ENCODE data around the gene TCHP.

Gene TCHP

DNA sequence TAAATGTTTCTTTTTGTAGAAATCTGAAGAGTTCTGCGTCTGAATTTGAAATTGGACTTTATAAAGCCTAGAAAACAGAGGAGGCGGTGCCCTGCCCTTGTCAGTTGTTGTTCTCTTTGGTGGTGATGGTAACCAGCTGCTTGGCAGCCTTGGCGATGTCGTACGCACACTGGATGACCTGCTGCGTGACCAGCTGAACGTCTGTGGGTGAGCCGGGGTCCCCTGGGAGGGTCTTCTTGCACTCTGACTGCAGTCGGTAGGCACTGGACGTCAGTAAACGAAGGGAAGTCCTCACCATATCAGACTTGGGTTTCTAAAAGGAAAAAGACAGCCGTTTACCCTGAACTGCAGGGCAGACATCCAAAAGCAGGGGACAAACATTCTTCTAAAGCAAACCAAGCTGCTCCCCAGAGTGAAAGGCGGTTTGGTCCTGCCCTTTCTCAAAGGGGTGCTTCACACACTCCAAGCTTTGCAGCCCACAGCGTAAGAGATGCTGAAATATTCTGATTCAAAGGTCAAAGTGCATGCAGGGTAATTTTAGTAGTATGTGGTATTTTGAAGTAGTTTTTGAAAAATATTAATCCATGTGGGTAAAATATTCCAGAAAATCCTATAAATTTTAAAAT is 32.9 kb downstream of the TCHP start:
- DNase-seq (ENCODE audit: low read depth) = no peak

DNA sequence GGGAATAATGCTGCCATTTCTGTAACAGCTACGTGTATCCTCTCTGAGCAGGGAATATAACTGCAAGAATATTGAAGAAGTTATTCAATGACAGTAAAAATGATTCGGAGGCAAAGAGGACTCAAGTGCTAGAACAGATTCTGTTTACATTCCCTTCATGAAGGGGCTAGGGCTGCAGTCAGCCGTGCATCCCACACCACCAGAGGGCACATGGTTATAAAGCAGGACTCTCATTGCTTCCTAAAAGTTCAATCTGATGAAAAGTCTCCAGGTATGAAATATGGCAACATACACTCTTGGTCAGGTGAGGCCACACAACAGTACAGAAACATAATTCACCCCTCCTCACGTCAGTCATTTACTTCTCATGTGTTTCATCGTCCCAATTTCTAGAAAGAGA is 34.0 kb downstream of the TCHP start:
- DNase-seq (ENCODE audit: low read depth) = no peak

DNA sequence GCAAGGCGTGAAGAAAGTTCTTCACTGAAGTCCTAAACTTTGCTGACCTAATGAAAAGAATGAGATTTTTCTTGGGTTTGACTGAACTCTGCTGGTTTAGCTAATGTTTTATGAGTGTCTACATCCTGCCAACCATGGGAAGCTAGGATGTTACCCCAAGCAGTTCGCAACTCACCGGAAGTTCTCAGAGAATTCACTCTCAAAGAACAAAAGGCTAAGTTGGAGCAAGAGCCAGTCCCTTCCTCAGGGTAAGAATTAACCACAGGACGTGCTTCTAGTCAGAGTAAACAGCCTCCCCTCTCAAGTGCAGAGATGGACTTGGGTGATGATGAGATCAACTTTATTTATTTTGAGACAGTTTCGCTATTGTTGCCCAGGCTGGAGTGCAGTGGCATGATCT is 37.3 kb downstream of the TCHP start:
- no peak for DNase-seq (ENCODE audit: low read depth)

DNA sequence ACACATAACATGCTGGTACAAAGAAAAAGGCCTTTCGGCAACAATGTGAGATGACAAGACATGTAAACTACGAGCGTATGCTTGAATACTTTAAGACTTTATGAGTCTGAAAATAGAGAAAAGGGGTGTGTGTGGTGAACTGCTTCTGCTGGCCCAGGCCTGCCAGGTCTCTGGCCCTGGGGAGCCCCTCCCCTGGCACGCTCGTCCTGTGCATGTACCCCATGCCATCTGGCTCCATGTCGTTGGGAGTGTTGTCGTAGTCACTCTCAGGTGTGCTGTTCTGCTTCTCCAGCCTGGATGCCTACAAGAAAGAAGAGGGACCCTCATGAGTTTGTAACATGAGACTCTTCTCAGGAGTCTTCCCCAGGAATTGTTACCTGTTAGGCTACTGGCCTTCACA is 38.9 kb downstream of the TCHP start:
- no peak for DNase-seq (ENCODE audit: low read depth)

DNA sequence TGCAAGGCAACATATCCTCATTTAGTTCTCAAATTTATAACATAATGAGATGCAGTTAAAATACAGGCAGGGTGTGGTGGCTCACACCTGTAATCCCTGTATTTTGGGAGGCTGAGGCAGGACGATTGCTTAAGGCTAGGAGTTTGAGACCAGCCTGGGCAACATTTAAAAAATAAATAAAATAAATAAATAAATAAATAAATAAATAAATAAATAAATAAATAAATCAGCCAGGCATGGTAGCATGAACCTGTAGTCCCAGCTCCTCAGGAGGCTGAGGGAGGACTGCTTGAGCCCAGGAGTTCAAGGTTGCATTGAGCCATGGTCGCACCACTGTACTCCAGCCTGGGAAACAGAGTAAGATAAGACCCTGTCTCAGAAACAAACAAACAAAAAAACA is 39.4 kb downstream of the TCHP start:
- no peak for DNase-seq (ENCODE audit: low read depth)

DNA sequence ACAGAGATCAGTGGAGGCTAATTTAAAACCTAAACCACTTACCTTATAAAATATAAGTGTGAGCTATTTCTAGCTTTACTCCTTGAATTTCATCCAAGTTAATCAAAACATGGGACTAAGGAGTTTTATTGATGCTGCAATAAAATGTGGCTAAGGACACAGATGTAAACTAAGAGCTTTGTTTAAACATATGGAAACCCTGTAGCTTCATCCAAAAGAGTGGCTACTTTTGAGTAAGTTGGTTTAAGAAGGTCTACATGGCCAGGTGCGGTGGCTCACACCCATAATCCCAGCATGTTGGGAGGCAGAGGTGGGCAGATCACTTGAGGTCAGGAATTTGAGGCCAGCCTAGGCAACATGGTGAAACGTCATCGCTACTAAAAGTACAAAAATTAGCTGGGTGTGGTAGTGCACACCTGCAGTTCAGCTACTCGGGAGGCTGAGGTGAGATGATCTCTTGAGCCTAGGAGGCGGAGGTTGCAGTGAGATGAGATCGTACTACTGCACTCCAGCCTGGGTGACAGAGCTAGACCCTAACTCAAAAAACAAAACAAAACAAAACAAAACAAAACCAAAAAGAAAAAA is 40.4 kb downstream of the TCHP start:
- DNase-seq (ENCODE audit: low read depth) = no peak

DNA sequence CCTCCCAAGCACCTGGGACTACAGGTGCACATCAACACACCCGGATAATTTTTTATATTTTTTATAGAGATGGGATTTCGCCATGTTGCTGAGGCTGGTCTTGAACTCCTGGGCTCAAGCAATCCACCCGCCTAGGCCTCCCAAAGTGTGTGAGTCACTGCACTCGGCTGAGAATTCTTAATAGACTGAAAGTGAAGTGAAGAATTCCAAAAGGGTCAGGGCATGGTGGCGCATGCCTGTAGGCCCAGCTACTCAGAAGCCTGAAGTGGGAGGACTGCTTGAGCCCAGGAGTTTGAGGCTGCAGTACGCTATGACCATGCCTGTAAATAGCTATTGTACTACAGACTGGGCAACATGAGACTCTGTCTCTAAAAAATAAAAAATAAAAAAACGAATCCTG is 43.7 kb downstream of the TCHP start:
- DNase-seq (ENCODE audit: low read depth) = no peak

DNA sequence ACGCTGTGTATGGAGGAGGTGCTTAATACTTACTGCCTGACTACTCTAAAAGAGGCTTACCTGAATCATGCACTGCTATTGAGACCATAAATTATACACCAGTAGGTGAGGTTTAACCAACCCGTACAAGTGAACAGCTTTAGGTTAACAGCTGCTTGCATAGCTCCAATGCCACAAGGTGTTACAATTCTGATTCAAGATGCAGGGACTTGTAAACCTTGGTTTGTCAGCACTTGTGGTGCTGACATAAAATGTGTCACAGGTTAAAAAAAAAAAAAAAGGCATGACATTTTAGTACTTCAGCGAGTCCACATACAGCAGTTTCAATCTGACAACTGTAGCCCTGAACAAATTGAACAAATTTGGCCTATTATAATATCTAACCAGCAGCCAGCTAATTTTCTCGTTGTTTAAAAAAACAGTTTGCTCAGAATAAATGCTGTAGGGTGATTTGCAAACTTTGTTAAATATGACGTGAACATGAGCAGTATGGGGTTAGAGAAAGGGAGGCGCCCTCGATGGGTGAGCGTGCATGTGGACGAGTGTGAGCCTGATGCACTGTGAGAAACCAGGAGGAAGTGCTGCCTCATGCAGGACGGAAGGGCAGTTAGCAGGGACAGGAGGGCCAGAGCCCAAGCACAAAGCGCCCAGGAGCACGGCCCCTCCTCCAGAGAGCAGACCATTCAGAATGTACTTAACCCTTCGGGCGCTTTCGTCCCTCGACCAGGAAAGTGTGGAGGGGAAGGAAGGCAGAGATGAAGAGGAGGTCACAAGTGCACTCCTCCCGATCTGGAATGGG is 44.7 kb downstream of the TCHP start:
- DNase-seq (ENCODE audit: low read depth) = no peak

DNA sequence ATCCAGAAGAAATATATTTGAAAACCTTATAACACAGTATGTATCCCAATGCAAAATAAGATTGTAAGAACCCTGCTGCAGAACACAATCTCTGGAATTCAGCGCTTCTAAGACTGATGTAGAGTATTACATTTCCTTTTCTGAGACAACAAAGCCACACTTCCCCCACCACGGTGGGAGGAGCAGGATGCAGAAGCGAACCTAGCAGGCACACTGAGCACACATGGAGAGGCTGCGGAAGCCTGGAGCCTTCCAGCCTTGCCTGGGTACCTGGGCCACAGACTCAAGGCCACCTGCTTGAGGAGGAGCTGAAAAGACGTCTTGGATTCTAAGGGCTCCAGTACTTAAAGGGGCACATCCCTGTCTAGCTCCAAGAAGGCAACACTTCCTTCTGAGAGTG is 46.4 kb downstream of the TCHP start:
- no peak for DNase-seq (ENCODE audit: low read depth)

DNA sequence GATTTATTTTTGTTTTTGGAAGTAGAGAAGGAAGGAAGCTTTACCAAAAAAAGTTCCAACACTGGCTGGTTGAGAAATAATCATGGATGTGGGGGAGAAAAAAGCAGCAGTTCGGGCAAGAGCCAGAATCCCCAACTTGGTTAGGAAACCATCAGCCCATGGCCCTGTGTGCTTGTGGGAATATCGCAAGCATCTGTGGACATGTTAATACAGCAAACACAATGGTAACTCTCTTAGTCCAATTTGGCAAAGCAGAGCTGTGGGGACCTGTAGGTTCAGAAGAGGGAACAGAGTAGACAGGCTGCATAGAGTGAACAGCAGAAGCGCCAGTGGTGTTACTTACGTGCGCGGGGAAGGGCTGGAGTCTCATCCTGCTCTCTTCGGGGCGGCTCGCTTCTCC is 46.8 kb downstream of the TCHP start:
- DNase-seq (ENCODE audit: low read depth) = no peak

DNA sequence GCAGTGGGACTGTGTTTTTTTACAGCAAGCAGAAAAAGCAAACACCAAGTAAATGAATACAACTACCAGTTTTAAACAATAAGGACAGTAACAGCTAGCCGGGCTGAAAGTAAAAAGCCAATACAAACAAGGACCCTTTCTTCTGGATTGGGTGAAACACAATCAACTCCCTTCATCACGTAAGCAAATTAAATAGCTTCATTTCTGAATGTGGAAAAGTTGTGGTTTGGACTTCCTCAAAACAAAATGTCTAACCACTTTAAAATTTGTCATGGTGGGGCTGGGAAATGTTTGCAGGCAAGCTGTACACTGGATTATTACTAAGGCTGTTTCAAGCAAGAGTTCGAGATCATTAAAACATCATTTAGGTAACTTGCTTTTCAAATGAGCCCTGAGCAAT is 47.4 kb downstream of the TCHP start:
- no peak for DNase-seq (ENCODE audit: low read depth)

DNA sequence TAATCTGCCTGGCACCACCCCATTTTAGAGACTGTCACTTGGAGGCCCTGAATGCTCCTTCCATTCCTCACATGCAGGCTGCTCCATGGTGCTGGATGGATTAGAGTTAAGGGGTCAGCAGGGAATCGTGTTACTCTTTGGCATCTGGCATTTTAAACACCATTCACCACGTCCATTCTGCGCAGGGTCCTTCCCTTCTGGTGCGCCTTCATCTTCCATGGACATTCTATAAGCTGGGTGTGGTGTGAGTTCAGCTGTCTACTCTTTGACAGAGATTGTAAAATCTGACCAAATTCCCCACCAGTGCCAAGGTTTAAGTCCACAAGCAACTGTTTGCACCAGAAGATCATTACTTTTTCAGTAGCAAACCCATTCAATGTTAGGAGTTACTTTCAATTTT is 48.3 kb downstream of the TCHP start:
- no peak for DNase-seq (ENCODE audit: low read depth)

DNA sequence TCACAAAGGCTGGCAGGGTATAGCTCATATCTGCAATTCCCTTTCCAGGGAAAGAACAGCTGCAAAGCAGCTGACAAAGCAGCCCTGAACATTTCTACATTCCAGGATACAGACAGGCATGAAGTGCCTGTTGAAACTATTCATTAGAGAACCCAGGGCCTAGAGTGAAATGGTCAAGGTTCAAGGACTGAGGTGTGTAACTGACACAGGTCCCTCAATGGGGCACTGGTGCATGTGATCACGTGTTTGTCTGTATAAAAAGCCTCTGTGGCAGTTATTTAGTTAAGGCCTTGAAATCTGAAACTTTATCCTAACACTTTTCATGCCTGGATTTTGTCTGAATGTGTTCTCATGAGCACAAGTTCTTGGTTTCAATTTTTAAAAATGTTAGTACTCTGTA is 49.0 kb downstream of the TCHP start:
- DNase-seq (ENCODE audit: low read depth) = no peak

DNA sequence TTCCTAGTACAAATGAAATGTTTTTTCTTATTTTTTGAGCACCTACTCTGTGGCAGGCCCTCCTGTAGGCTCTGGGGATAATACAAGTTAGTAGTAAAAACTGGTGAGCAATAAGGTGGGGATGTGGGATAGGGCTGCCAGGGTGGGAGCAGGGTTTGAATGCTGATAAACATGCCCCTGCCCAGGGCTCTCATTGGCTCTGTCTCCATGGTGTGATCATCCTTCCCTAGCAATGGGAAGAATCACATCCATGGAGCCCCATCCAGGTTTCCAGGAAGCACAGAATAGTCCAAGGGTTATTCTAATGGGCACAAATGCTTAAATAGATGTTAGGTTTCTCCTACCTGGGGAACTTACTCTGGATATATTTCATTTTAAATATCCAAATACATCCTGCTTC is 50.6 kb downstream of the TCHP start:
- no peak for DNase-seq (ENCODE audit: low read depth)

DNA sequence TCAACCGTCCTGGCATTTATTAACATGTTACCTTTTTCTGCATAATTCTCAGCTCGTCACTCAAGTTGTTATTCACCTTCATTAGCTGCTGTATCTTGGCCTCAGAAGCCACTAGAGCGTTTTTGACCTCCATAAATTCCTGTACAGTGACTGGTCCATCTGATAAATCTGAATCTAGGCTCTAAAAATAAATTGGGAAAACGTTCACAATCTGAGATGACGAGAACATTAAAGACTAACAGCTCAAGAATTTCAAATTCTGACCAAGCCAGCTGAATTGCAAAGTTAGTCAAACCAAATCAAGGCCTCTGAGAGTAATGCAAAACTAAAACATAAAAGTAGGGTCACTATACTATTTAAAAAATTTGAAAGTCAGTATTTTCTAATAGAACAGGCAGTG is 51.1 kb downstream of the TCHP start:
- DNase-seq (ENCODE audit: low read depth) = no peak

DNA sequence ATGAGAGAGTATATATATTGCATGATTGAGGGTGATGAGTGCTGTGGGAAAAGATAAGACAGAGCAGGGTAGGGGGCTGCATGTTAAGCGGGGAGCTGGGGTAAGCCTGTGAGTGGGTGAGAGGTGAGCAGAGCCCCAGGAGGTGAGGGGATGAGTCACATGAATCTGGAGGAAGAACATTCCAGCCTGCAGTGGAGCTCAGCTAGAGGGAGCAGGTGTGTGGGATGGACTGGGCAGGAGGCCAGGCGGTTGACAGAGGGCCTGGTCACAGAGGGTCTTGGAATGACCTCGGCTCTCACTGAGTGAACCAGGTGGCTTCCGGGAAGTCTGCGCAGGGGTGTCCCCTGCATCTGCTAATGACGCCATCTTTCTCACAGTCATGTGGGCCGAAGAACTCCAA is 51.7 kb downstream of the TCHP start:
- no peak for DNase-seq (ENCODE audit: low read depth)

DNA sequence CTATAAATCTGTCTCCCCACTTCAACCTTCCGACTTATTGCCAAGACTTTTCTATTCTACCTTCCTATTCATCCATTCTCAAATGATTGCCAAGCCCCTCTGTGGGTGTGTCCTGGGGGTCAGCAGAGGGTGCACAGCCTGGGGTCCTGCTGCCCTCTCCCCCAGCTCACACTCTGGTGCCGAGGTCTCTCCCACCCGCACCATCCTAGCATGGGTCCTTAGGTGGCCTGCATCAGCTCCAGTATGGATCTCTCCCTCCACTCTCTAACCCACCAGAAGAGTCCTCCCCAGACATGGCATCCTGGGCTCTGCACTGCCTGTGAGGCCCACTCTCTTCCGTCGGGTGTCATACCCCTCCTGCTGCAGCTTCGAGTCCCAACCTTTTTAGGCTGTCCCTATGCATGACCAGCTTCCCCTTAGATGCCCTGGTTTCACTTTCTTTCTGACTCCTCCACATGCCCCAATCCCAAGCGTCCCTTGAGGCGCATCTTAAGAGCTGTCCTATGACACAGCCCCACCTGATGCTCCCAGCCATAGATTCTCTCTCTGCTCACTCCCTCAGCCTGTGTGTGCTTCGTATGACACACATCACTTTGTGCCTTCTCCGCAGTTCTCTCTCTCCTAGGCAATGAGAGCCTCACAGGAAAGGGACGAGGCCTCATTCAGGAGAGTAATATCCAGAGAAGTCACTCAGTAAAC is 52.2 kb downstream of the TCHP start:
- no peak for DNase-seq (ENCODE audit: low read depth)

DNA sequence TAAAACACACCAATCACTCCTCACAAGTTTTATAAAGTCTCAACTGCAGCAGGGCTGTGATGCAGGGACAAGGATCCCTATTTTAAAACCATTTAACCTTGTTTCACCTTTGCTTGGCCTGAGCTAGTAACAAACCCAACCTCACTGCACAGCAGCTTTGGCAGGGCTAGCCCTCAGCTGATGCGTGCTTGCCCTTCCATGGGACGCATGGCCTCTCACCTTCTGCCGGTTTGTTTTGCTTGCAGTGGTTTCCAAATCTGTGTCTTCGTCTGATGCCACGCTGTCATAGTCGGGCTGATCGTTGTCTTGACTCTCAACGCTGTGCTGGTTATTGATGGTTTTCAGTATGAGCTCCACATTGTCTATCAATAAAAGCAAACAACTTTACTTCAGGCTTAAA is 52.8 kb downstream of the TCHP start:
- no peak for DNase-seq (ENCODE audit: low read depth)

DNA sequence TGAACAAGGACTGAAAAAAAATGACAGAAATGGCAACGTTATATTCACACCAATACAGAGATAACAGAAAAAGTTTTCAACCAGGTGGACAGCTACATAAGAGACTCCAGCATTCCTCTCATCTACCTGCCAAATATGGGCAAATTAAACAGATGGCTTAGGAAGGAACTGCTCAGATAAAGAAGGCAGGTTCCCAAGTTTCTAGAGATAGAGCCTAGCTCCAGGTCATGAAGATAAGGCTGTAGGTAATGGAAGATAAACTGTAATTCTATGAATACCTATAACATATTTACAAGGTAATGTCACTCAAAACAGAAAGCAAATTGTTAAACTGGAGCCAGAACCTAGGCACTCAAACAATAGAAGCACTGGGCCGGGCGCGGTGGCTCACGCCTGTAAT is 53.6 kb downstream of the TCHP start:
- DNase-seq (ENCODE audit: low read depth) = no peak

DNA sequence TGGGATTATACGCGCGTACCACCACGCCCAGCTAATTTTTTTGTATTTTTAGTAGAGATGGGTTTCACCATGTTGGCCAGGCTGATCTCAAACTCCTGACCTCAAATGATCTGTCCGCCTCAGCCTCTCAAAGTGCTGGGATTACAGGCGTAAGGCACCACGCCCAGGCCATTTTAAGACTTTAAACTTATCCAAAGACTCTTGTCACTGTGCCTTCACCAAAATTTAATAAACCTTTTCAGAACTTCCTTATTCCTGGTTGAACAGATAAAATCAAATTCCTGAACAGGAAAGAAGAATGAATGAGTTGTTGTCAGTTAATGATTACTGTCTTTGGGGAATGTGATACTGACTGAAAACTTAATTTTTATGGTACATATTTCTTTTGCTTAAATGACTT is 58.3 kb downstream of the TCHP start:
- DNase-seq (ENCODE audit: low read depth) = no peak

DNA sequence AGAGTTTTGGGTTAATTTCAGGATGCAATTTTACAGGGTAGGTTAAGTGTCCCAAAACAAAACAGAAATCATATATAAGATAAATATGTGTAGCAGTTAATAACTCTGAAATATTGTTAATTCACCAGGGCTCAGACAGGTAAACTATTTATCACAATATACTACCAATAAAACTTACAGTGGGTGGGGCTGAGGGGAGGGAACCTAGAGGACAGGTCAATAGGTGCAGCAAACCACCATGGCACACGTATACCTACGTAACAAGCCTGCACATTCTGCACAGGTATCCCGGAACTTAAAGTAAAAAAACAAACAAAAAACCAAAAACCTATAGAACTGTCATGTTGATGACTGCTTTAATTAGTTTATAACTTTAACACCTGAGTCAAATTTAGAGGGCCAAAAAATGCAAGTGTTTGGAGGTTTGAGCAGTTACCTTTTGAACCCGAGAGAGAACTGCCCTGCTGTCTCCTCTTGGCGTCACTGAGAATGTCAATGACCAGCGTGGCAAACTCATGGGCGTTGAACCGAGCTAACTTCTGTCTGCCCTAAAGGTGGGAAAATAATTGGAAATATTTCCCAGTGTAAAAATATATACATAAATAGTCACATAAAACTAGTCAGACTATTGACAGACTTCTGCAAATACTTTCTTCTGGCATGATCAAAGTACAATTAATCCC is 59.5 kb downstream of the TCHP start:
- no peak for DNase-seq (ENCODE audit: low read depth)

DNA sequence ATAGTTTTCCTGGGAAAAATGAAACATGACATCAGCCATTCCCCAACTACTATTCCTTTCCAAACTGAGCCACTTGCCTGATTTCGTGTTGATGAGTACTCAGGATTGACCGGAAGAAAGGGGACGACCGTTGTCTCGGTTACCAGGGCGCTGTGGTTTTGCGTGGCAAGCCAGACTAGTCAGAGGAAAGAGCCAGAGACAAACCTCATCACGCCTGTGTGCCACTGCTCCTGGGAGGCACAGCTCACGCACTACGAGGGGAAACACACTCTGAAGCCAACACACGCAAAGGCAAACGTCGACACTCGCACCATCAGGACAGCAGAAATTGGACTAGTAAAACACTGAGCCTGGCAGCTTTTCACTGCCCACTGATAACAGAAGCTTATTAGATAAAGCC is 61.1 kb downstream of the TCHP start:
- DNase-seq (ENCODE audit: low read depth) = no peak

DNA sequence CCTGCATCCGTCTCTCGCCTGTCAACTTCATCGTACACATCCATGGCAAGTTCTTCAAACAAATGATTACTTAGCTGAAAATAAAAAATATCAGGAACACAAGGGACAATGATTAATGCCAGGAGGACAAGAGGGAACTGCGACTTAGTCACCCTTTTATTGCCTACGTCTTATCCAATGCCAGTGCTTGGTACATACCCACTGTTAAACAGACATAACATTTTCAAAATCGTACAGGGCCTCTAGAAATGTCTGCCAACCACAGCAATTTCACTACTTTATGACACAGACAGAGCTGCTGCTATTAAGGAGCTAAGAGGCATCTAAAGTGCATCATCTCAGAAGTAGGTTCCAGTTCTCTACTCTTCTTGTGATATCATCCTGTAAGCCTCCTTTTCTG is 61.5 kb downstream of the TCHP start:
- DNase-seq (ENCODE audit: low read depth) = no peak

Measured in T-helper 22 cell (primary cell).